ENCODE measurements around the gene TMED1. TPM values are rescaled to one million over a fixed set of nuclear protein-coding genes. Genes with fewer than 3 reads are reported as not detected.

The TMED1 gene
- total RNA-seq, 1 experiment from 2014 or later: 30.3 TPM

DNA sequence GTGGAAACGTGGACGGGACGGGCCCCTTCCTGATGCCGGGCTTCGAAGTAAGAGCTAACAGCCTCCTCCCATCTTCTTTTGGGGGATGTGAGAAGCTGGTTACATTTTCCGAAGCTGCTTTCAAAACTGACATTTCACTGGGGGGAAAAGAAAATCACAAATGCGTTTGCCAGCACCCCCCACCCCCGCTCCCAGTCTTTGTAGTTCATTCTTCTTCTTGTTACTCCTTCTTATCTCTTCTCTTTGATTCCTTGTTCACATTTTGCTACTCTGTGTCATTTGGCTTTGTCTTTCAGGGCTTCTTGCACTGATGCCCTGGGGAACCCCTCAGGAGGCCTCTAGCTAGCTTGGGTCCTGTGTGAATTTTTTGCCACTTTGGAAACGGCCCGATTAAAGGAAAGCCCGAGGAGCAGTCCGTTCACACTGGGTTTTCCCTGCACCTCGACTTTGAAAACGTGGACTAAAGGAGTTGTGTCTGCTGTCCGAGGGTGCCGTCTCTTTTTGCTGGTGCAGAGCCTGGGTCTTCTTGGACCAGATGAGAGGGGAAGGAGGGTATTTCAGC lies 36.6 kb upstream of the TMED1 start:
- in situ Hi-C loops (cut with HindIII; ENCODE audit: low pct_unique_long_range_greater_than_20kb, low sequenced_read_pairs): no loop called here
- DNase-seq (ENCODE audit: low read depth, low spot score): no peak
- ATAC-seq: no peak
- TF ChIP-seq, protein P1, sequence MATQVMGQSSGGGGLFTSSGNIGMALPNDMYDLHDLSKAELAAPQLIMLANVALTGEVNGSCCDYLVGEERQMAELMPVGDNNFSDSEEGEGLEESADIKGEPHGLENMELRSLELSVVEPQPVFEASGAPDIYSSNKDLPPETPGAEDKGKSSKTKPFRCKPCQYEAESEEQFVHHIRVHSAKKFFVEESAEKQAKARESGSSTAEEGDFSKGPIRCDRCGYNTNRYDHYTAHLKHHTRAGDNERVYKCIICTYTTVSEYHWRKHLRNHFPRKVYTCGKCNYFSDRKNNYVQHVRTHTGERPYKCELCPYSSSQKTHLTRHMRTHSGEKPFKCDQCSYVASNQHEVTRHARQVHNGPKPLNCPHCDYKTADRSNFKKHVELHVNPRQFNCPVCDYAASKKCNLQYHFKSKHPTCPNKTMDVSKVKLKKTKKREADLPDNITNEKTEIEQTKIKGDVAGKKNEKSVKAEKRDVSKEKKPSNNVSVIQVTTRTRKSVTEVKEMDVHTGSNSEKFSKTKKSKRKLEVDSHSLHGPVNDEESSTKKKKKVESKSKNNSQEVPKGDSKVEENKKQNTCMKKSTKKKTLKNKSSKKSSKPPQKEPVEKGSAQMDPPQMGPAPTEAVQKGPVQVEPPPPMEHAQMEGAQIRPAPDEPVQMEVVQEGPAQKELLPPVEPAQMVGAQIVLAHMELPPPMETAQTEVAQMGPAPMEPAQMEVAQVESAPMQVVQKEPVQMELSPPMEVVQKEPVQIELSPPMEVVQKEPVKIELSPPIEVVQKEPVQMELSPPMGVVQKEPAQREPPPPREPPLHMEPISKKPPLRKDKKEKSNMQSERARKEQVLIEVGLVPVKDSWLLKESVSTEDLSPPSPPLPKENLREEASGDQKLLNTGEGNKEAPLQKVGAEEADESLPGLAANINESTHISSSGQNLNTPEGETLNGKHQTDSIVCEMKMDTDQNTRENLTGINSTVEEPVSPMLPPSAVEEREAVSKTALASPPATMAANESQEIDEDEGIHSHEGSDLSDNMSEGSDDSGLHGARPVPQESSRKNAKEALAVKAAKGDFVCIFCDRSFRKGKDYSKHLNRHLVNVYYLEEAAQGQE (IDR thresholded peaks at IDR 0.05; ENCODE audit: insufficient read depth in 1 of 2, low read depth in 2 of 2, low read length in 1 of 2): no peak
- Histone ChIP-seq H3K4me3 (ENCODE audit: low read depth in 2 of 2, low read length in 2 of 2) (peak overlapping the region; percentile 62 to 63), H3K9me3 (ENCODE audit: control insufficient read depth, insufficient read depth, low read depth, low read length) (no peaks in the 10 kb centered on the region), H3K27ac (ENCODE audit: low read length) (peak overlapping the region; percentile 64), H3K4me1 (ENCODE audit: control insufficient read depth, insufficient read depth, low read length) (no peaks in the 10 kb centered on the region), H3K27me3 (ENCODE audit: control insufficient read depth, insufficient read depth, low read length) (no peaks in the 10 kb centered on the region), H3K36me3 (ENCODE audit: control insufficient read depth, insufficient read depth, low read length) (peaks cover 4% of the 10 kb centered on the region; the same call in 1 of the 2 replicates)
- BruUV-seq (replicated peaks): TSS peak; percentile 88
- ChIA-PET CTCF (interaction anchor here (0.6 kb wide), 1 partner anchor 317 kb away, joined by 6 read pairs; no protein-coding TSS in a partner anchor), POLR2A (no interaction called here)
- intact Hi-C loops (cut with micrococcal nuclease; ENCODE audit: unreplicated experiment): no loop called here

DNA sequence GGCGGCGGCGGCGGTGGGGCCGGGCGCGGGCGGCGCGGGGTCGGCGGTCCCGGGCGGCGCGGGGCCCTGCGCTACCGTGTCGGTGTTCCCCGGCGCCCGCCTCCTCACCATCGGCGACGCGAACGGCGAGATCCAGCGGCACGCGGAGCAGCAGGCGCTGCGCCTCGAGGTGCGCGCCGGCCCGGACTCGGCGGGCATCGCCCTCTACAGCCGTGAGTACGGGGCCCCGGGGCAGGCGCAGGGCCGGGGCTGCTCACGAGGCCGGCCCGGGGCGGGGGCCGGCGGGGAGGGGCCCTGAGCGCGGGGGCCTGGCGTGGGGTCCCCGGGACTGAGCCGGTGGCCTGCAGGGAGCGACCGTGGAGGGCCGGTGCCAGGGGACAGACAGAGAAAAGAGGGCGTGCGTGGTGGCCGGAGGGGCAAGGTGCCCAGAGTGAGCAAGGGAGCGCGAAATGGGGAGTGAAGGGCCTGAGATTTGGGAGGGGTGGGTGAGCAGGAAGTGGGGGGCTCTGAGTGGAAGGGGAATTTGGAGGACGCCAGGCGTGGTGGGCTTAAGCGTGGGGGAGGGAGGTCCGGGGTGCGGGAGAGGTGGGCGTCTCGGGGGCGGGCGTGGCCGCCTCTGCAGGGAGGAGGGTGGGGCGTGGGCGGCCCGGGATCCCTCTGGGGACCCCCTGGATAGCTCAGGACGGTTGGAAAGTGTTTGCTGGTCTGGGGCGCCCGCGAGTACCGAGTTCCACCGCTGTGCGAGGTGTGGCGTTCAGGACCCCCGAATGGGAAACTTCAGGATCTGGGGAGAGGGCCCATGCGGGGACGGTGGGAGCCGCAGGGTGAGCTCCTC lies 35.9 kb upstream of the TMED1 start:
- Histone ChIP-seq H3K9me3 (ENCODE audit: control insufficient read depth, insufficient read depth, low read depth, low read length) (no peaks in the 10 kb centered on the region), H3K27ac (ENCODE audit: low read length) (peak overlapping the region; percentile 64), H3K36me3 (ENCODE audit: control insufficient read depth, insufficient read depth, low read length) (peaks cover 4% of the 10 kb centered on the region; the same call in 1 of the 2 replicates), H3K4me1 (ENCODE audit: control insufficient read depth, insufficient read depth, low read length) (no peaks in the 10 kb centered on the region), H3K27me3 (ENCODE audit: control insufficient read depth, insufficient read depth, low read length) (no peaks in the 10 kb centered on the region), H3K4me3 (ENCODE audit: low read depth in 2 of 2, low read length in 2 of 2) (peak overlapping the region; percentile 62 to 63)
- TF ChIP-seq SIN3A (IDR thresholded peaks at IDR 0.05; ENCODE audit: borderline replicate concordance, insufficient read depth, low read depth, low read length) (no peak), TCF7L2 (IDR thresholded peaks at IDR 0.05; ENCODE audit: low read depth, low read length) (no peak)
- TF ChIP-seq, protein P1 (IDR thresholded peaks at IDR 0.05; ENCODE audit: insufficient read depth in 1 of 2, low read depth in 2 of 2, low read length in 1 of 2): no peak
- CTCF ChIA-PET: interaction anchor here (0.5 to 0.6 kb wide), 2 partner anchors 14 to 317 kb away, joined by 6 to 7 read pairs; no protein-coding TSS in a partner anchor
- no peak for DNase-seq (ENCODE audit: low read depth, low spot score)
- in situ Hi-C loops (cut with HindIII; ENCODE audit: low pct_unique_long_range_greater_than_20kb, low sequenced_read_pairs) (no loop called here), intact Hi-C loops (cut with micrococcal nuclease; ENCODE audit: unreplicated experiment) (no loop called here)
- peak; percentile 23 for ATAC-seq
- no TSS peak for BruUV-seq (replicated peaks)
- POLR2A ChIA-PET: no interaction called here
